Osteocyte (in vitro differentiated cells): ENCODE data around the gene WIZ. TPM values are rescaled to one million over a fixed set of nuclear protein-coding genes. Genes with fewer than 3 reads are reported as not detected.

ENCODE experiments used
- DNase-seq: peaks from one replicate; pipeline ENCODE4 v3.0.0; 2021; ENCODE audit warnings: mixed read lengths; ENCODE audit not compliant: unreplicated experiment; ENCODE audit errors: extremely low spot score
- H3K27ac Mint-ChIP-seq: one replicate; pipeline ENCODE4 v1.8.0; 2021; ENCODE audit warnings: mild to moderate bottlenecking, mixed read lengths; ENCODE audit not compliant: unreplicated experiment
- H3K27me3 Mint-ChIP-seq: one replicate; pipeline ENCODE4 v1.8.0; 2021; ENCODE audit warnings: mixed read lengths; ENCODE audit not compliant: unreplicated experiment
- H3K36me3 Mint-ChIP-seq: one replicate; pipeline ENCODE4 v1.8.0; 2021; ENCODE audit warnings: mixed read lengths; ENCODE audit not compliant: unreplicated experiment
- H3K4me1 Mint-ChIP-seq: one replicate; pipeline ENCODE4 v1.8.0; 2021; ENCODE audit warnings: mixed read lengths; ENCODE audit not compliant: unreplicated experiment
- H3K4me3 Mint-ChIP-seq: one replicate; pipeline ENCODE4 v1.8.0; 2021; ENCODE audit warnings: mild to moderate bottlenecking, moderate library complexity, mixed read lengths; ENCODE audit not compliant: unreplicated experiment
- H3K9me3 Mint-ChIP-seq: one replicate; pipeline ENCODE4 v1.8.0; 2021; ENCODE audit warnings: mixed read lengths; ENCODE audit not compliant: unreplicated experiment
- total RNA-seq: library from RNA; stranded (reverse); gene quantifications from 2 replicates; pipeline ENCODE4 v1.2.1, GENCODE V29; 2021
- TF ChIP-seq, protein P1 (sequence below): fragments of 200-600 bp; sonication (generic); IDR thresholded peaks from 2 replicates; pipeline ENCODE4 v1.5.0; 2021; ENCODE audit warnings: antibody characterized with exemption, mild to moderate bottlenecking, moderate library complexity

Gene WIZ
- total RNA-seq, 1 donor from 2014 or later: 55.0 TPM

DNA sequence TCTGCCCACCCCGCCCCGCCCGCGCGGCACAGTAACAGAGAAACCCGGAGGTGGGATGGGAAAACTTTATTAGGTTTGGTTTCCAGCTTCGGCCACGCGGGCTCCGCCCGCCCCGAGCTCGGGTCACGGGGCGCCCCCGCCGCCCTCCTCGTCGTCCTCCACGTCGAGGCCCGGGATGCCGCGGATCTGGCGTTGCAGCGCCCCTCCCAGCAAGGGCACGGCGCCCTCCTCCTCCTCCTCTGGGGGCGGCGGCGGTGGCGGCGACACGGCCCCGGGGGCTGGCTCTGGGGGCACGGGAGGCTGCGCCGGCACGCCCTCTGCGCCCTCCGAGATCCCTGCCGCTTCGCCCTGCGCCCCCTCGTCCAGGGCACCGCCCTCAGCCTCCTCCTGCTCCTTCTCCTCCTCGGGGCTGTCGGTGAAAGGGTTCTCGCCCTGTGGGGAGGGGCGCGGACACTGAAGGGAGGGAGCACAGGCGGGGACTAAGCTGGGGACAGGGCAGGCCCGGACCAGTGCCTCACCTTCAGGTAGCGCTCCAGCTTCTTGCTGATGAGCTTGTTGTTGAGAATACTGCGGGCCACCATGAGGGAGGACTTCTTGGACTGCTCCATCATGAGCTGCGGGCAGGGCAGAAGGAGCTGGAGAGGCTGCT is 69.6 kb downstream of the WIZ start:
- no peaks in the 10 kb centered on the region for H3K27me3 Mint-ChIP-seq
- H3K4me1 Mint-ChIP-seq: peaks cover 32% of the 10 kb centered on the region
- no peak for DNase-seq
- peak overlapping the region; percentile 94 for H3K4me3 Mint-ChIP-seq
- TF ChIP-seq, protein P1, sequence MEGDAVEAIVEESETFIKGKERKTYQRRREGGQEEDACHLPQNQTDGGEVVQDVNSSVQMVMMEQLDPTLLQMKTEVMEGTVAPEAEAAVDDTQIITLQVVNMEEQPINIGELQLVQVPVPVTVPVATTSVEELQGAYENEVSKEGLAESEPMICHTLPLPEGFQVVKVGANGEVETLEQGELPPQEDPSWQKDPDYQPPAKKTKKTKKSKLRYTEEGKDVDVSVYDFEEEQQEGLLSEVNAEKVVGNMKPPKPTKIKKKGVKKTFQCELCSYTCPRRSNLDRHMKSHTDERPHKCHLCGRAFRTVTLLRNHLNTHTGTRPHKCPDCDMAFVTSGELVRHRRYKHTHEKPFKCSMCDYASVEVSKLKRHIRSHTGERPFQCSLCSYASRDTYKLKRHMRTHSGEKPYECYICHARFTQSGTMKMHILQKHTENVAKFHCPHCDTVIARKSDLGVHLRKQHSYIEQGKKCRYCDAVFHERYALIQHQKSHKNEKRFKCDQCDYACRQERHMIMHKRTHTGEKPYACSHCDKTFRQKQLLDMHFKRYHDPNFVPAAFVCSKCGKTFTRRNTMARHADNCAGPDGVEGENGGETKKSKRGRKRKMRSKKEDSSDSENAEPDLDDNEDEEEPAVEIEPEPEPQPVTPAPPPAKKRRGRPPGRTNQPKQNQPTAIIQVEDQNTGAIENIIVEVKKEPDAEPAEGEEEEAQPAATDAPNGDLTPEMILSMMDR: peak; percentile 8
- no peaks in the 10 kb centered on the region for H3K9me3 Mint-ChIP-seq
- no peaks in the 10 kb centered on the region for H3K36me3 Mint-ChIP-seq
- peak overlapping the region; percentile 85 for H3K27ac Mint-ChIP-seq

DNA sequence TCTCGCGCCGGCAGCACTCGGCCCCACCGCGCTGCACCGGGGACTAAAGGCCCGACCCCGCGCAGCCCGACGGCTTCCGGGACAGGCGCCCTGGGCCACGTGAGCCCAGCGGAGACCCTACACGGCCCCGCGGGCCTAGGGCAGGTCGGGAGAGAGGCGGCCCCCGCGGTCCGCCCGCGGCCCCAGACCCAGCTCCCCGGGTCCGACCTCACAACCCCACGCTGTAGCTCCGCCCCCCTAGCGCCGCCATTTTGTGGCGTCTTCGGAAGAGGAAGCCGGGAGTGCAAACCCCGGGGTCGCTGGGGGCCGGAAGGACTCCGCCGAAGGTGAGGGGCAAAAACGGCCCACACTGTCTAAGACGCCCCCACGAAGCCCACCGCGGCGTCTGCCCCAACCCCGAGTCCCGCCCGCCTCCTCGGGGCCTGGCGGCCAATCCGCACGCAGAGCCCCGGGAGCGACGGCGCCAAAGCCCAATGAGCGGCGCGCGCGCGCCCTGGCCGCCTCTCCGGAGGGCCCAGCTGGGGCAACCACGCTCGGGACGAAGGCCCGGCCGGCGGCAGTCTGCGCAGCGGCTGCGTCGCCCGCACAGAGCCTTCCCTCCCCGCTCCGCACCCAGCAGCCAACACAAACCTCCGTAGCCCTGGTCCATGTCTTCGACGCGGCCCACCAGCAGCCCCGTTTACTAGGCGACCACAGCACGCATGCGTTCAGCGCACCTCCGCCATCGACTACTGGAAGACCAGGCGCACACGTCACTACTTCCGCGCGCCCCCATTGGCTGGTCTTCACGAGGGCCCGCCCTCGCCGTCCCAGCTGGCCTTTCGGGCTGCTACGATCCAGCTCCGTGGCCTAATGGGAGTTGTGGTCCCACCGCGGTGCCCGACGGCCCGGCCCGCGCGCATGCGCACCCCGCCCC is 70.4 kb downstream of the WIZ start, which contains the start of gene AKAP8:
TSS of gene AKAP8 (minus strand) at position 705 of the 916 bp plus-strand sequence. CDS start at position 649, 56 bp downstream.
- peak within 1 kb of the TSS; percentile 97 for H3K27ac Mint-ChIP-seq
- DNase-seq: peak; percentile 99
- peaks cover 36% of the 10 kb centered on the region for H3K4me1 Mint-ChIP-seq
- no peaks in the 10 kb centered on the region for H3K36me3 Mint-ChIP-seq
- TF ChIP-seq, protein P1: no peak
- peak within 1 kb of the TSS; percentile 94 for H3K4me3 Mint-ChIP-seq
- H3K27me3 Mint-ChIP-seq: no peaks in the 10 kb centered on the region
- no peaks in the 10 kb centered on the region for H3K9me3 Mint-ChIP-seq

DNA sequence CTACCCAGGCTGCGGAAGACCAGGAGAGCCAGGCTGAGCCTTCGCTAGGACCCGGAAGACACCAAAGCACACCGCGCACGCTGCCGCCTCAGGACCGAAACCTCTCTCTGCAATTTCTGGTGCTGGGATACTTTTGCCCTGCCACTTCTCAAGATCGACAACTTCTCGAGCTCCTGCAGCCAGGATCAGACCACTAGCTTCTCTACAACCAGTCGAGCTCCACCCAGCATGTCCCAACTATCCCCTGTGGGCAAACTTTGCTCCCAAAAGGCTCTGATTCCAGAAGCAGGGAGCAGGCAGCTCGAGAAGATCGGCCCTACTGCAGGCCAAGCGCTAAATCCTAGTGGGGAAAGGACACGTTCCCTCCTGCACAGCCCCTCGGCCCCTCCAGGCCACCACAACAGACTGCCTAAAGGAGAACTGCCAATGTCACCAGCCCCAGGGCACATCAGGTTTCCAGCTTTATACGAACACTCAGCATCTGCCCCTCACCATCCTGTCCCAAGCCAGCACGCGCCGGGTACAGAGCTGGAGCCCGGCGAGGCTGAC is 71.1 kb downstream of the WIZ start:
- peak overlapping the region; percentile 94 for H3K4me3 Mint-ChIP-seq
- peaks cover 2% of the 10 kb centered on the region for H3K36me3 Mint-ChIP-seq

DNA sequence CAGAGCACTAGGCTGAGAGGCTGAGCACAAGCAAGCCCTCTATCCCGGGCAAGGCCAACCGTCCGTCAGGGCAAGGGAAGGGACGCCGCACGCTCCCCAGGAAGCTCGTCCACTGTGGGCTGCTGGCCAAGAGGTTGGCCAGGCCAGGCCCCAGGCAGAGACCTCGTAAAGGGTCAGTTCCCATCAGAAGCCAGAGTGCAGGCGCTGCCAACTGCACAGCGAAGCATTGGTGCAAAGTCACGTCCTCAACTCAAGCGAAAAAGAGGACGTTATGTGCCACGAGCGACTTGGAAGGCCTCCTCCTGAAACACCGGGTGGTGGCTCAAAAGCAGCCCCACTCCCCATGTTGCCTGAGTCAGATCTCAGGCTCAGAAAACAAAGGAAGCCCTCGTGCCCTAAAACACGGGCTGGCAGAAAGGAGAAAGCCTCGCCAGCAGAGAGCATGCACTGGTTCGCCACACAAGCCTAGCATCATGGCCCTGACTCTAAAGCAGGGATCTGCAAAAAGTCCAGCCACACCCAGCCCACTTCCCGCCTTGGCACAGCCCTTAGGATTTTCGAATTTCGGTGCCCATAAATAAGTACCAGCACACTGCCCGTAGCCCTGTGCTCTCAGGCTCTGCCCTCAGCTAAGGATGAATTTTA is 74.8 kb downstream of the WIZ start:
- Mint-ChIP-seq H3K27ac (no peak overlapping the region), H3K36me3 (peaks cover 9% of the 10 kb centered on the region), H3K4me3 (no peak overlapping the region), H3K4me1 (peaks cover 23% of the 10 kb centered on the region), H3K27me3 (no peaks in the 10 kb centered on the region), H3K9me3 (no peaks in the 10 kb centered on the region)
- TF ChIP-seq, protein P1: no peak
- DNase-seq: no peak

More for the DNA sequence above, 71.1 kb downstream of the WIZ start:
- H3K27me3 Mint-ChIP-seq: no peaks in the 10 kb centered on the region
- peaks cover 36% of the 10 kb centered on the region for H3K4me1 Mint-ChIP-seq
- no peak for DNase-seq
- TF ChIP-seq, protein P1: no peak
- H3K9me3 Mint-ChIP-seq: no peaks in the 10 kb centered on the region
- H3K27ac Mint-ChIP-seq: peak overlapping the region; percentile 89
